DMS53 (cell line): ENCODE results near the gene SP2.

Source experiments
- DNase-seq: peaks from one replicate; lab custom pipeline; 2025; lab: John Stamatoyannopoulos, UW

SP2 gene

DNA sequence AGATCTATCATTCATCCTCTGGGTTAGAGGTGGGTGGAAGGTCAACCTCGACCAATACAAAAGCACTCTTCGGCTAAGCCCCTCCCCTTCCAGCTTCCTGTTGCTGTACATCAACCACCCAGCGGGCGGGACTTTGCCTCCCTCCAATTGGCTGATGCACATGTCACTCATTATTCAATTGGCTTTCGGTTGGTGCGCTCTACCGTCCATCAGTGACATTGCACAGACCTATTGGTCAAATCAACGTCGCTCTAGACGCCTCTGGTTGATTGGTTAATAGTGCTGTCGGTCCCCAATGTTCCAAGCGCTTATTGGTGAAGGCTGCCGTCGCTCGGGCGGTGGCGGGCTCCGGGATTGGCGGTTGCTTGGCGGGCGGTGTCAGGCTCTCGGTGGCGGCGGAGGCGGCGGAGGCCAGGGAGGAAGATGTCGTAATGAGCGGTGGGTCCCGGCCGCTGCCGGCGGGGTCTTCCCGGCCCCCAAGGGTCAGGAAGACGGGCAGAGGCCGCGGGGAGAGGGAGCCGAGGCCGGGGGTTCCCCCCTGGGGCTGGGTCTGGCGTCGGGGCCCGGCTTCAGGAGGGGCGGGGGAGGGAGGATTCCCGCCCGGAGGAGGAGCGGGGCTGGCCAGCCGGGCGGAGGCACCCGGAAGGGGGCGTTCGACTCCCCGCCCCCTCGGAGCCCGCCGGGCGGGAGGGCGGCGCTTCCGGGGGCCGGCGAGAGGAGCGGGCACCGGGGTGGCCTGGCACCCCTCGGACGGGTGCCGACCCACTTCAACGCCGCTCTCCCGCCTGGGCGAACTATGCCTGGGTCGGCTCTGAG, at the start of gene SP2:
Gene SP2 (plus strand): TSS at position 381 of the 816 bp plus-strand sequence. CDS start 51 bp downstream, at position 432.
- DNase-seq, result peak; percentile 100

DNA sequence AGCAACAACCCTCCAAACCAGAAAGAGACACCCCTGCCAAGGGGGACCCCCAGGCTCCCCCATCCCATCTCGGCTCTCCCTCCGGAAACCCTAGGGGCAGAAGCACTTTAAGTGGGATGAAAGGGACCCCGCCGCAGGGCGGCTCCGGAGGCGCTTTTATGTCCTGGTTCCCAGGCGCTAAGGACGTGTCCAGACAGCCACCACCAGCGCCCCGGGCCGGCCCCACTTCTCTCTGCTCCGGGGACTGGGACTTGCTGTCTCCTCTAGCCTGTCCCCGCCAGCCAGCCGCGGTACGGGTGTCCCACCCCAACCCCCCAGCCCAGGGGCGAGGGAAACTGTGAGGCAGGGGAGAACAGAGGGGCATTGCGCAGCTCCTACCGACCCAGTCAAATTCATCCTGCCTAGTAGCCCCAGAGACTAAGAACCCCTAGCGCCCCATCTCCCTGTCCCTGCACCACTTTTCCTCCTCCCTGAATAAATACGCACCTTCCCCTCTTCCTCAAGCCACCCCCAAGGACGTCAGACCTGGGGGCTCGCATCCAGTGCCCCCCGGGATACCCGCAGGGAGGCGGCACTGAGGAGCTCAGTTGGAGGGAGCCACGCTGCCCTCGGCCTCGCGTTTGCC, 49.2 kb upstream of the SP2 start:
- DNase-seq, result peak; percentile 50

DNA sequence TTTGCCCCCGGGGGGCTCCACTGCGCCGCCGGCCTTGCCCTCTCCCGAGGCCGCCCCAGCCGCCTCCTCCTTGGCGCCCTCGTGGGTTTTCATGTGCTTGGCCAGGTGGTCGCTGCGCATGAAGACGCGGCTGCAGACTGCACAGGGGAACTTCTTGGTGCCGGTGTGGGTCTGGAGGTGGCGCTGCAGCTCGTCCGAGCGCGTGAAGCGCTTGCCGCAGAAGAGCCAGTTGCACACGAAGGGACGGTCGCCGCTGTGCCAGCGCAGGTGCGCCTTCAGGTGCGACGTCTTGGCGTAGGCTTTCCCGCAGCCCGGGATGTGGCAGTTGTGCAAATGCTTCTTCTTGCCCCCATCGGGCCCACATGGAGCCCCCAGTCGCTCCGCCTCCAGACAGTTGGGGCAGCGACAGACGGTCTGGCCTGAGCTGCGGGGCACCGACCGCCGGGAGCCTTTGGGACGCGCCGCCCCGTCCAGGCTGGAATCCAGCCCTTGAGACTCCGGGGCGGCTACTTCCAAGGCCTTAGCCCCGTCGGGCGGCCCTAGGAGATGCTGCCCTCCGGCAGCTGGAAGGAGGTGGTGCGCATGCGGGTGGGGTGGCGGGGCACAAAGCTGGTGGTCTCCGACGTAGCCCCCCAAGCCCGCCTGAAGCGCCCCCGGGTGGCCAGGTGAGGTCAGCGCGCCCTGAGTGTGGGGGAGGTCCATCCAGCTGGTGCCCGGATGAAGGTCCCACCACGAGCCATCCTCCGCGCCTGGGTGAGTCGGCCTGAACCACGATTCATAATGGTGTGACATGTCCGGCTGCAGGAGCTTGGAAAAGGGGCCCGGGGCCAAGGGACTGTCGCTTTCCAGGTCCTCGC, 48.5 kb upstream of the SP2 start:
- peak; percentile 70 for DNase-seq

DNA sequence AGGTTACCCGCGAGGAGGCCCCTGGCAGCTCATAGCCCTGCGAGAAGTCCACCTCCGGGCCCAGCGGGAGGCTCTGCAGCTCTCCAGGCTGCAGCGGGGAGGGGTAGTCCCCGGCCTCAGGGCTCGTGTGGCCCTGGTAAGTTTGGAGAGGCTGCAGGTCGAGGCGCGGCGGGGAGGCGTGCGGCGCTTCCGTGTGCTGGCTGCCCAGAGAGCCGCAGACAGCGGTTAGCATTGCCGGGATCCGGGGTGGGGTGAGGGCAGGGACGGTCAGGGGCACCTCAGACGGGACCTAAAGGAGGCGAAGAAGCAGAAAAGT, 47.9 kb upstream of the SP2 start:
- DNase-seq, result no peak

DNA sequence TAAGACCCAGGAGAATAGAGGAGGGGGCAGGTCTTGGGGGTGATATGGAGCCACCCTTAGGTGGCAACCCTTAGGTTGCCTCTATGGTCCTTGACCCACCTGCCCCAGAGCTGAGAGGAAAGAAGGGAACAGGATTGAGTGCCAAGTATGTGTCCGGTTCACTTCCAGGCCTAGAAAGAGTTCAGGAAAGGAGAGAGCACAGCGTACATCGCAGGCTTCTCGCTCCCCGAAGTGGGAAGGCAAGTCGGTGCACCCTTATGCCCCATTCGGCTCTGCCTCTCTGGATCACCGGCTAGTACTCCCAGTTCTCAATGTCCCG, 45.7 kb upstream of the SP2 start:
- peak; percentile 69 for DNase-seq

DNA sequence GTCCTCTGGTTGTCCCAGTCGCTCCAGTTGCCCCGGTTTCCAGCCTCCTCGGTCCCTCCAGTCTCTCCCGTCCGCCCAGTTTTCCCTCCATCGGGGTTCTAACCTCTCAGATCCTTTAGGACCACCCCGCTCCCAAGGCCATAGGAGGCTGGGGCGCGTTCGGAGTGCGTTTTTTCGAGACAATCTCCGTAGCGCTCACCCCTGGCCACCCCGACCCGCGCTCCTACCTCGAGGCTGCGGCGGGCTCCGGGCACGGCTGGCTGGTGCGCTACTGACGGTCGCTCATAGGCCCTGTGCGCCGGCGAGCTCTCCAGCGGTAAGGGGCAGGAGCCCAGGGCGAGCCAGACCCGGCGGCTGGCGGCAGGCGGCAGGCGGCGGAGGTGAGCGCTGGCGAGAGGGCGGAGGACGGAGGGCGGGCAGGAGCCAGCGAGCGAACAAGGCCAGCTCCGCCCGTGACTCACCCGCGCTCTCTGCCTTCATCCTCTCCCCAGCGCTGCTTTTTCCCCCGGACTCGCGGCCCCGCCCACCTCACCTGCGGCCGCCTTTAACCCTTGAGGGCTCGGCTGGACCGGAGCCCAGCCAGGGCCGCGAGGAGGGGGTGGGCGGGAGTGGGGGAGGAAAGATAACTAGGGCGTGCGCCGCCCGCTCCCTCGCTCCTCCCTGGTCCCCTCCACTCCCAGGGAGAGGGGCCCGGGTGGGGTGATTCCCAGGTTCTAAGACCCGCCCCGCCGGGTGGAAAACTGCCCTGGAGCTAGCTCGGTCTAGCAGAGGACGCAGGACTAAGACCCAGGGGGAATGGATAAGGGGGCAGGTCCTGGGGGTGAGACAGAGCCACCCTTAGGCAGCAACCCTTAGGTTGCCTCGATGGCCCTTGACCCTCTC, 45.1 kb upstream of the SP2 start, which contains the start of gene SP6:
Gene SP6 (minus strand): TSS at position 472 of the 882 bp plus-strand sequence. CDS start 2,734 bp downstream, outside the sequence.
- peak; percentile 96 for DNase-seq

DNA sequence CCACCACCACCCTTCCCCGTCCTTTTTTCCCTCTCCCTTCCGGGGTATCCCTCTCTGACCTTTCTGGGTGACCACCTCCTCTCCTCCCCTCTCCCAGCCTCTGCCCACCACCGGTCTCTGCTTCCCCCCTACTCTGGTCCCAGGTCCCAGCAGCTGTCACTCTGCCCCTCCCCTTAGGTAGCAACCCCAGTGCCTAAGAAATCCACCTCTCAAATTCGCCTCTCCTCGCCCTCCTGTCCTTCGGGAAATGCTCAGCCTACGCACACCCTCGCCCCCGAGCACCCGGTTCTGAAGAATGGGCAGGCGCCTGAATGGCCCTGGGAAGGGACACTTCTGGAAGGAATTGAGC, 44.3 kb upstream of the SP2 start:
- peak; percentile 39 for DNase-seq

DNA sequence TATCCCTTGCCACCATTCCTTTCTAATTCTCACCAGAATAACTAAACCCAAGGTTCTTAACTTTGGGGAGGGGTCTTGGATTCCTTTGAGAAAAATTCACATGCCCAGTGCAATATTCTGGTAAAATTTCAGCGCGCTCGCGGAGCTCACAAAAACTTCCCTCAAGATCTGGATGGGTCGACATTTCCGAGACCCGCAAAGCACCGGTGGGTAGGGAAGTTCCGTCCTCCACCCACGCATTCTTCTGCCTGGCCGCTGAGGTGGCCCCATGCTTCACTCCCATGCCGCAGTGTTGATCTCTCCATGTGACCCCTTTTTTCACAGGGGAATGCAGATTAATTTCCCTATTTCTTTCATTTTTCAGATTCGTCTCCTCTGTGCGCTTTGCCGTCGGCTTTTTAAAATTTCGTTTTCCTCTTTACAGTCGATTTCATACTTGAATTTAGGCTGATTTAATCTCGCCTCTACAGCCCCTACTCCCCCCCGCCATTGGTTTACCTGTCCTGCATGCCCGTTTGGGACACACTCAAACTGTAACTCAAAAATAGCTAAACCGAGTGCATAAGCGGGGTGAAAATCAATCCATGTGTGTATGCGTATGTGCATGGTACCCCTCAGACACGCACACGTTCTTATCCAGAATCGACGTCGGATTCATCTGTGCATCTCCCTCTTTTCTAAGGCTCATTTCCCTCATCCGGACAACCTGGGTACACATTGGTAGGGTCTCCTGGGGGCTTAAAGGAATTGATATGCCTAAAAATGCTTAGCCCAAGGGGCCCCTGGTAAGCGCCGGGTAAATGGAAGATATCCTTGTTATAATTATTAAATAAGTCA, 43.7 kb upstream of the SP2 start:
- peak; percentile 33 for DNase-seq

DNA sequence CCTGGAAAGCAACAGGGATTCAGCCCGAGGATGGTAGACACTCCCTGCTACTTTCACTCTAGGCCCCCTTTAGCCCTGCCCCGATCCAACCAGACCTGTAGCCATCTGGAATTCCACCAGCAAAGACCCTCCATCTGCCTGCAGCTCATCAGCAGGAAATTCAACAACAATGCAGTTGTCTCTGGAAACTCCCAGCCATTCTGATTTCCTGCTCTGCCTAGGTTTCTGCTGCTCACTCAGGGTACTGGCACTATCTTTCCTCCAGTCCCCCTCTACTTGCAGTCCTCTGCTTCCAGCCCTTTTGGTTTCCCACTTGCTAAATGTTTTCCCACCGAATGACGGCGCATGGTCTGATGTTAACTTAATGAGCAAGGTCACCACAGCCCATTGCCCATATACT, 42.4 kb upstream of the SP2 start:
- DNase-seq, result no peak

DNA sequence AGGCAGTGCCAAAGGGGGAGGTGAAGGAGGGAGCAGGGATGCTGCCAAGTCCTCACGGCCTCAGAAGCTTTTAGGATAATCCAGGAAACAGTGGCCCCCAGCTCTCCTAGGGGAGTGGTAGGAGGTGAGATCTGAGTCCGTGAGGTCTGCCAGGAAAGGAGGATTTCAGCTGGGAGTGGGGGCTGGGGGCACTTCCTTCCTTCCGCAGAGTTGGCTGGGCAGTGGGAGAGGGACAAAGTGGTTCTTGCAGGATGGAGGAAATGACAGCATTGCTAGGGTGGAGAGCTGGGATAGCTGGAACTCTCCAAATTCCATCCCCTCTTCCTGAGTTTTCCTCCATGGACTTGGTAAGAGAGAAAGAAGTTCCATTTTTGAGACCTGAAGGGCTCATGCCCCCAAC, 40.3 kb upstream of the SP2 start:
- no peak for DNase-seq

DNA sequence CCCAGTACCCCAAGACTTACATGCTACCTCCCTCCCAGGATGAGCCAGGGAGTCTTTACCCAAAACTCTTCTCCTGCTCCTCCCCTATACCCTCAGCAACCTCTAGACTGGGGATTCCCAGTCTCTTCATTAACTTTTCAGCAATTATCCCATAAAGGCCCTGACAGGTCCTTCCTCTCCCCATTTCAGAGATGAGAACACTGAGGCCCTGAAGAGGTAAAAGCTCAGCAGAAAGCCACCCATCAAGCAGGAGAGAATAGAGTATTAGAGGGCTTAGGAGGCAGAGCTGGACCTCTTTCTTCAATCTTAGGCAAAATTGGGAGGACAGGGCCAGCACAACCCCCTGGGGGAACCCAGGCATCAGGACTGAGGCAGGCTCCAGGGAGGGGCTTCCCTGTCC, 39.2 kb upstream of the SP2 start:
- DNase-seq, result no peak

DNA sequence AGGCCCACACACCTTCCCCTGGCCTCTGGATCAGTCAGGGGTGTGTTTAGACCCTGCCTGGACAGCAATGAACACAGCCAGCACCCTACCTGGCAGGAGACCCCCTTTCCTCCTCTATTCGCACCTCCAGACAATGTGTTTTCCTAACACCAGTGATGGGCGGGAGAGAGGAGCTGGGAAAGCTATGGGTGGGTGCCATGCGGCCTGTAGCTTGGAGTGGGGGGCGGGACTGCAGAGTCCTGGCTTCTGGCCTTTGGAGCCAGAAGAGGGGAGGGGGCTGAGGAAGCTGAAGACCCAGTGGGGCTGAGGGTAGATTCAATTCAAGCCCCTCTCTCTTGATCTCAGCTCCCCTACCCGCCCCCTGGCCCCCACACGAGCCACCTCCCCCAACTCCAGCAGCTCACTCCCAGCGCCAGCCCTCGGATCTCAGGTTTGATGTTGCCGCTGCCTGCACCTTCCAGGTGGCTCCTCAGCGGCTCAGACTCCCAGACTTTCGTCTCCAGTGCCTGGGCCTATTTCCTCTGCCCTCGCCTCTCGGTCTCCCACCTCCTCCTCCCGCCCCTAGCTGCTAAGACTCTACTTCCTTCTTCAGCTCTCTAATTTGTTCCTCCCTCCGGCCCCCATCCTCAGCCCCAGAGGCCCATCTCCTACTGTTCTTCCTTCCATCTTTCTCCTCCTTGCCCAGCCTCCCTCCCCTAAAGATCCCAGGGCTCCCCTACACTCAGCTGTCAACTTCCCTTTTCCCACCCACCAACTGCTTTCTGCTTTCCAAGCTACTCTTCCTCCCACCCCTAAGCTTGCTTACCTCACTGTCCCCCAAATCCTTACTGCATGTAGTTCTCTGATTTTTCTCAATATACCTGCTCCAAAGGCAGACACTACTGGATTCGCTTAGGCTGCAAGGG, 38.2 kb upstream of the SP2 start:
- DNase-seq, result no peak

DNA sequence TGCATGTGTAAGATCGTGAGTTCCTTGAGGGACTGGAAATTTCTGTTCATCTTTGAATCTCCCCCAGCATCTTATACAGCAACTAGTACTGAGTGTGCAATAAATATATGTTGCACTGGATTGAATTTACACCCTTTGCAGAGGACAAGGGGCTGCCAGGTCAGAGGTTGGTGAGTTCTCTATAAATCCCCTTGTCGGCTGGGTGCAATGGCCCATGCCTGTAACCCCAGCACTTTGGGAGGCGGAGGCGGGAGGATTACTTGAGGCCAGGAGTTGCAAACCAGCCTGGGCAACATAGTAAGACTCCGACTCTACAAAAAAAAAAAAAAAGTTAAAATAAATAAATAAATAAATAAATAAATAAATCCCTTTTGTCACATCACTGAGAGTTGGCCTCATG, 35.6 kb upstream of the SP2 start:
- no peak for DNase-seq

DNA sequence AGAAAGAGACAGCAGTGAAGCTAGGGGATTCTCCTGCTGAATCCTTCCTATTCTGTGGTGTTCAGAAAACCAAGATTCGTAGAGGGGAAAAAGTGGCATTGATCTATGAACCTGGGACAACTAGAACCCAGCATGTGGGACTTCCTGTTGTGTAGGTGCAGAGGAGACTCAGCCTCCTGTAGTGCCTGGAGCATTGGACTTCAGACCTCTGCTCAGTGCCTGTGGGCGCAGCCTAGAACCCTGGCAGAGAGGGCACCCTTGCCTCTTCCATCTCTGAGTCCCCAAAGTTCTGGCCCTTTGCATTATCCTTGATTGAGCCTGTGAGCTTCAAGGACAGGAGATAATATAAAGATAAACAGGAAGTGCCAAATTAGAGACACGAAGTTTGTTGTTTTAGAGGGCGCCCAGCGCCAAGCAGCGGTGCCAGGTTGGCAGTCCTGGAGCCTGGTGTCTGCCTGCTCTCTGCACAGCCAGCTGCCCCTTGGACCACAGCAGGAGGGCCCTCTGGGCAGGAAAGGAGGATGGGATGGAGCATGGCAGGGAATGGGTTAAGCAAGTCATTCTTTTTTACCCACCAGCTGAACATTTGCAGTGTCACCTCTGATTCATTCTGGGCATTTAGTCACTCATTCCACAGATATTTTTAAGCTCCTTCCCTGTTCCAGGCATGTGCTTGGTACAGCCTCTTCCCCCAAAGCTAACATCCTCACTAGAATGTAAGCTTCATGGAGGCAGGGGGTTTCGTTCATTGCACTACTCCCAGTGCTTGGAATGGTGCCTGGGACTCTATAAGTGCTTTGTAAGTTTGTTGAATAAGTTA, 33.2 kb upstream of the SP2 start:
- DNase-seq, result peak; percentile 36

DNA sequence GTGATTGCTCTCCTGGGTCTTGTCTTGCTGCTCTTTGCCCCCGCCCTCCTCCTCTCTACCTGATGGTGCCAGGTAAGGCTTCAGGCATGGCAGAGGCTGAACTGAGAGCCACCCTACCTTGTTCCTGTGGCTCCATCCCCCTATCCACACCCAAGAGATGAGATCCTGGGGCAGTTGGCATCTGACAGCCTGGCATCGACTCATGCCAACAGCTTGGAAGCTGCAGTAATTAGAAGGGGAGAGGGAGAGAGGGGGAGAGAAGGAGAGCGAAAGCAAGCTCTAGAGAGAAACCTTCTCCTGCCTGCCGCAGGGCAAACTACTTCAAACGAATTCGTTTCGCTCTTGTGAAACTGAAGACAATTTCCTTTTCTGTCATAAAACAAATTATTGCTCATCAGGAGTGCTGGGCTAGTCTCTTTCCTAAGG, 31.2 kb upstream of the SP2 start:
- no peak for DNase-seq

DNA sequence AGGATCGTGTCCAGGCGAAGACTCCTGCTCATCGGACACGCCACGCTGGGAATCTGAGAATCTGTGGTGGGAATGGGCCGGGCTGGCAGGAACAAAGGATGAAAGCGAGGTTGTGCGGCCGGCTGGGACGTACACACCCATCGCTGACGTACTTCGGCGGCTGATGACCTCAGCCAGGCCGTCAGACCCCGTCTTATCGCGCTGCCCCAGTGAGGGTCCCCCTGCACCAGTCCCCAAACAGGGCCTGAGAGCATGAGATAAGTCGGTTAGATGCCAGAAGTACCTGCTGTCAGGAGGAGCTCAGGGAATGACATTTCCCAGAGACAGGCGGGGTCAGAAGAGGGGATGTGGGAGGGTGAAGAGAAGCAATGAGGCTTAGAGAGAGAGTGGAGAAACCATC, 29.1 kb upstream of the SP2 start:
- DNase-seq, result no peak

DNA sequence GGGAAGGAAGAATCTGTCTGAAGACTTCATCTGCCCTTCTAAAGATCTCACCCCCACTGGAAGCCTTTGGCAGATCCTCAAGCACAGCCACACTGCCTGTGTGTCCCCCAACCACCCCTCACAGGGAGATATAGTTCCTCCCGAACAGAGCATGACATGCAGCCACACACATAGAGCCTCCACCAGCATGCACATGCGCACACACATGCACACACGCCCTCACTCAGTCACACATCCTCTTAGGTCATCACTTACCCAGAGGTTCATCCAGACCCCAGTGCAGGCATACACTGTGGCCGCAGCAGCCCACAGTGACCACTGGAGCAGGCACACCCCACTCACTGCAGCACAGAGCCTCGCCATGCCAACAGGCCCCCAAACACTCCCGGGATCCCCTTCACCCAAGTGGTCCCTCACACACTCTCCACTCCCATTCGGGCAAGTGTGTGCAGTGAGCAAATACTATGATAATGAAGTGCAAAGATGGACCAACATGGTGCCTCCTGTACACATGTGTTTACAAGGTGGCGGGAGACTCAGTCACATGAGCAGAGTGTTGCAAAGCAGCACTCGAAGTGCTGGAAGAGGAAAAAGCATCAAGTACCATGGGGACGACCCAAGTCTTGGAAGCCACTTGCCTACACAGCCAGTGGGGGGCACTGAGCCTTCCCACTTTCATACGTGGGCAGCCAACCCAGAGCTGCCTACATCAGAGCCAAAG, 28.1 kb upstream of the SP2 start:
- no peak for DNase-seq

DNA sequence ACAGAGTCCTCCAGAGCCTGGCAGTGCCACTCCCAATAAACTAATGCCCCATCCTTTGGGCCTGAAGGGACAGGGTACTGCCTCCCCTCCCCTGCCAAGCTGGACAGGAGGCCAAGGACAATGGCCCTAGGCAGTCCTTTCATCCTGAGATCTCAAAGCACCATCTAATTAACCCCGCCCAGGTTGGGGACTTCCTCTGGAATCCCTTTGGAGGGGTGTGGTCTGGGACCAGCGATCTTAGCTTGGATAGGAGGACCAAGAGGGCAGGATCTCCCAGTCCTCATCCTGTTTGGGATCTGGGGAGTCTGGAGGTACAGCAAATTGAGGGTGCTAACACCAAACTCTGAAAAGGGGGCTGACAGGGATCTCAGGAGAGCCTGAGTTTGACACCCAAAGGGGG, 26.9 kb upstream of the SP2 start:
- DNase-seq, result no peak
